ENCODE results near the gene WWC2.

DNA sequence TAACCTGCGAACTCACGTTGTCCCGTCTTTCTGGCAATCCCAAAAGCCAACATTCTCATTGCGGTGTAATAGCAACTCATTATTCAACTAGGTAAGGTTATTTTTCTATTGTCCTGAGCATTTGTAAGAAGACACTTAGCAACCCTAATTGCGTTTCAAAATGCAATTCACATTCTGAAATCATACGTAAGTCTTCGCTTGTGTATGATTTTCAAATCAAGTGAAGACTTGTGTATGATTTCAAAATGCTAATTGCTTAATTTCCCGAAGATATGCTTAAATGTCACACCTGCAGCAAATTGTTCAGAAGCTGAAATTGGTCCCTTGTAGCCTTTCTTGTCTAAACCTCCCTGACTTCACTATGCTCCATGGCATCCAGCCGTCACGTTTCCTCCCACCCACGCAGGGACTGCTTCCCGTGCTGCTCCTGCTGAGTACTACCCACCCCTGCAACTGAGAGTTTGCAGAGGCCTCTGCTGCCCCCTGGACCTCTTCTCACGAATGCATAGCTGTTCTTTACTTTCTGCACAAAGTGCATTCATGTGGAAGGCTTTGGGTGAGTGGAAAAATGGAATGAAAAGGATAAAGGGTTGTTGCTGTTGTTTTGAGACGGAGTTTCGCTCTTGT lies 264.0 kb downstream of the WWC2 start:
- TF ChIP-seq, protein P1, sequence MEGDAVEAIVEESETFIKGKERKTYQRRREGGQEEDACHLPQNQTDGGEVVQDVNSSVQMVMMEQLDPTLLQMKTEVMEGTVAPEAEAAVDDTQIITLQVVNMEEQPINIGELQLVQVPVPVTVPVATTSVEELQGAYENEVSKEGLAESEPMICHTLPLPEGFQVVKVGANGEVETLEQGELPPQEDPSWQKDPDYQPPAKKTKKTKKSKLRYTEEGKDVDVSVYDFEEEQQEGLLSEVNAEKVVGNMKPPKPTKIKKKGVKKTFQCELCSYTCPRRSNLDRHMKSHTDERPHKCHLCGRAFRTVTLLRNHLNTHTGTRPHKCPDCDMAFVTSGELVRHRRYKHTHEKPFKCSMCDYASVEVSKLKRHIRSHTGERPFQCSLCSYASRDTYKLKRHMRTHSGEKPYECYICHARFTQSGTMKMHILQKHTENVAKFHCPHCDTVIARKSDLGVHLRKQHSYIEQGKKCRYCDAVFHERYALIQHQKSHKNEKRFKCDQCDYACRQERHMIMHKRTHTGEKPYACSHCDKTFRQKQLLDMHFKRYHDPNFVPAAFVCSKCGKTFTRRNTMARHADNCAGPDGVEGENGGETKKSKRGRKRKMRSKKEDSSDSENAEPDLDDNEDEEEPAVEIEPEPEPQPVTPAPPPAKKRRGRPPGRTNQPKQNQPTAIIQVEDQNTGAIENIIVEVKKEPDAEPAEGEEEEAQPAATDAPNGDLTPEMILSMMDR (IDR thresholded peaks at IDR 0.05) = no peak
- TF ChIP-seq POLR2A (IDR thresholded peaks at IDR 0.05) (no peak), POLR2AphosphoS5 (IDR thresholded peaks at IDR 0.05) (no peak), EP300 (IDR thresholded peaks at IDR 0.05) (no peak)
